Measurements from ENCODE around the gene ELOVL2.

DNA sequence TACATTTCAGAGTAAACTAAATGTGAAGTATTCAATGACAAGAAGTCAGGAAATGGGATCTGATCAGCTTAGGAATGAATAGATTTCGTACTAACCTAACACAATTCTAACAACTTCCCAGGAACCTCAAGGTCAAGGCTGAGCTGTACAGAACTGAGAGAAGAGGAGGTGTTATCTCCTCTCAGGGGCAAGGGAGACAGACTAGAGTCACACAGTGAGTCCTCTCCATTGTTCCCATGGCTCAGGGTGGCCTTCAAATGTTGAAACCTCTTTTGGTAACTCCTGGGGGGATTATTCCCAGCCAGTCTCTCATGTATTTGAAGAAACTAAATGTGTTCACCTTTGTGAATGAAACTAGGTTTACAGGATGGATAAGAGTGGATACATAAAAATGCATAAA lies 27.7 kb downstream of the ELOVL2 start:
- TF ChIP-seq CTCF (conservative IDR thresholded peaks at IDR 0.05) (no peak), EZH2 (IDR thresholded peaks at IDR 0.05; ENCODE audit: low read depth) (no peak)
